Neural cell (in vitro differentiated cells): ENCODE data around the gene APOL4. TPM values are rescaled to one million over a fixed set of nuclear protein-coding genes. Genes with fewer than 3 reads are reported as not detected.

Experiments used
- H2AFZ ChIP-seq: fragments of 200-600, 300-800 bp; sonication (generic), shearing (Covaris generic); 2 replicates; pipeline ENCODE4 v1.6.0; 2014; ENCODE audit warnings: low read depth, mild to moderate bottlenecking, antibody characterized with exemption, low read length, moderate library complexity
- H3F3A ChIP-seq: fragments of 200-600 bp; shearing (Covaris generic); 2 replicates; pipeline ENCODE4 v1.6.1; 2016; ENCODE audit warnings: mild to moderate bottlenecking, moderate library complexity, mixed read lengths, antibody characterized with exemption, low read length; ENCODE audit not compliant: insufficient read depth, poor library complexity, severe bottlenecking
- H3K27ac ChIP-seq: fragments of 200-600, 300-800 bp; sonication (generic), shearing (Covaris generic); 2 replicates; pipeline ENCODE4 v1.5.1; 2014; ENCODE audit warnings: mild to moderate bottlenecking, low read length, moderate library complexity
- H3K27me3 ChIP-seq: fragments of 300-800, 200-600 bp; sonication (generic), shearing (Covaris generic); 2 replicates; pipeline ENCODE4 v1.6.0; 2014; ENCODE audit warnings: mild to moderate bottlenecking, low read depth, low read length, moderate library complexity; ENCODE audit not compliant: insufficient read depth
- H3K36me3 ChIP-seq: fragments of 300-800, 200-600 bp; sonication (generic), shearing (Covaris generic); 2 replicates; pipeline ENCODE4 v1.5.1; 2014; ENCODE audit warnings: mild to moderate bottlenecking, antibody characterized with exemption, low read length, moderate library complexity; ENCODE audit not compliant: insufficient read depth
- H3K4me2 ChIP-seq: fragments of 300-800, 200-600 bp; sonication (generic), shearing (Covaris generic); 2 replicates; pipeline ENCODE4 v1.6.0; 2014; ENCODE audit warnings: mild to moderate bottlenecking, low read length
- H3K4me3 ChIP-seq: fragments of 300-800, 200-600 bp; sonication (generic), shearing (Covaris generic); 2 replicates; pipeline ENCODE4 v1.5.1; 2014; ENCODE audit warnings: mild to moderate bottlenecking, low read length, moderate library complexity
- H3K79me2 ChIP-seq: fragments of 200-600 bp; shearing (Covaris generic); replicated peaks from 2 replicates; pipeline ENCODE4 v1.6.0; 2014; ENCODE audit warnings: mild to moderate bottlenecking, low read length, moderate library complexity; ENCODE audit not compliant: insufficient read depth
- H3K9ac ChIP-seq: fragments of 300-800, 200-600 bp; sonication (generic), shearing (Covaris generic); 2 replicates; pipeline ENCODE4 v1.6.1; 2016; ENCODE audit warnings: mild to moderate bottlenecking, low read length, mixed read lengths
- H3K9me2 ChIP-seq: fragments of 200-600 bp; shearing (Covaris generic); 2 replicates; pipeline ENCODE4 v1.6.1; 2016; ENCODE audit warnings: mild to moderate bottlenecking, low read length, mixed read lengths; ENCODE audit not compliant: insufficient read depth
- H3K9me3 ChIP-seq: fragments of 200-600, 300-800 bp; sonication (generic), shearing (Covaris generic); 2 replicates; pipeline ENCODE4 v1.6.1; 2016; ENCODE audit warnings: mild to moderate bottlenecking, mixed run types, low read length, moderate library complexity, mixed read lengths
- H4K20me1 ChIP-seq: fragments of 200-600 bp; shearing (Covaris generic); 2 replicates; pipeline ENCODE4 v1.6.1; 2016; ENCODE audit warnings: mild to moderate bottlenecking, mixed run types; ENCODE audit not compliant: insufficient read depth
- CTCF ChIP-seq: fragments of 450-650 bp; IDR thresholded peaks from 2 replicates; pipeline ENCODE4 v1.5.1; 2014; ENCODE audit warnings: antibody characterized with exemption, mild to moderate bottlenecking, moderate library complexity; ENCODE audit not compliant: poor library complexity, severe bottlenecking
- EP300 ChIP-seq: fragments of 450-650 bp; conservative IDR thresholded peaks from 2 replicates; pipeline ENCODE4 v1.6.1; 2014; ENCODE audit warnings: antibody characterized with exemption, mild to moderate bottlenecking, moderate library complexity; ENCODE audit not compliant: poor library complexity, severe bottlenecking
- EZH2 ChIP-seq: fragments of 200-600, 300-800 bp; shearing (Covaris generic), sonication (generic); IDR thresholded peaks from 2 replicates; pipeline ENCODE4 v1.6.1; 2014; ENCODE audit warnings: antibody characterized with exemption, low read length, borderline replicate concordance, mild to moderate bottlenecking; ENCODE audit not compliant: insufficient read depth, poor library complexity, severe bottlenecking
- MXI1 ChIP-seq: fragments of 450-650 bp; conservative IDR thresholded peaks from 2 replicates; pipeline ENCODE4 v1.6.1; 2014; ENCODE audit warnings: antibody characterized with exemption, mild to moderate bottlenecking; ENCODE audit not compliant: poor library complexity, severe bottlenecking
- POLR2AphosphoS5 ChIP-seq: IDR thresholded peaks from 2 replicates; pipeline ENCODE4 v1.6.1; 2012
- RAD21 ChIP-seq: fragments of 450-650 bp; conservative IDR thresholded peaks from 2 replicates; pipeline ENCODE4 v1.6.1; 2014; ENCODE audit warnings: antibody characterized with exemption, mild to moderate bottlenecking, moderate library complexity
- REST ChIP-seq: IDR thresholded peaks from 2 replicates; pipeline ENCODE4 v1.6.1; 2012; ENCODE audit warnings: borderline replicate concordance
- SMC3 ChIP-seq: fragments of 450-650 bp; conservative IDR thresholded peaks from 2 replicates; pipeline ENCODE4 v1.6.1; 2014; ENCODE audit warnings: antibody characterized with exemption, mild to moderate bottlenecking, moderate library complexity; ENCODE audit not compliant: poor library complexity
- TAF1 ChIP-seq: IDR thresholded peaks from 2 replicates; pipeline ENCODE4 v1.6.1; 2012; ENCODE audit warnings: low read depth
- polyA plus RNA-seq: library from polyadenylated mRNA; depleted of rRNA; stranded (reverse); fragments of >200 nt; gene quantifications from 2 replicates; pipeline ENCODE4 v1.2.3, GENCODE V29; 2014

The APOL4 gene
- polyA plus RNA-seq, 1 donor from 2014 or later: not detected

DNA sequence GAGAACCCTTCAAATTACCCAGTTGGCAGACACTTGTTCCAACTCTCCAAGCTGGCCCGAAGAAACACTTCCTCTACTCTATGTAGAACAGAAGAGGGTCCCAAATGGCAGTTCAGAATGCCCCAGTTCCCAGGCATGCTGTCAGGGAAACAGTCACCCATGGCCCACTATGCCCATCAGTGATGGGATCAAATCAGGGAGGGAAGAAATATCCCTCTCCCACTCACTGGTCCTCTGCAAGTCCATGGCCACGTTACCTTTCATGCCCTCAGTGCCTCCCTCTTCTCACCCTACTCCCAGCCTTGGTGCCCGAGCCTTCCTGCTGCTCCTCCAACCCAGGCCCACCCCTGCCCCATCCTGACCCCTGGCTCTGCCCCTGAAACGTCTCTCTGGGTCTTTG, 57.7 kb downstream of the APOL4 start:
- Histone ChIP-seq H3K27ac (no peak overlapping the region), H3K79me2 (no peaks in the 10 kb centered on the region), H4K20me1 (no peaks in the 10 kb centered on the region), H3K9me2 (no peaks in the 10 kb centered on the region), H3K4me3 (no peak overlapping the region), H3K4me2 (no peak overlapping the region), H3K9ac (no peak overlapping the region), H3K27me3 (no peaks in the 10 kb centered on the region), H3K36me3 (no peaks in the 10 kb centered on the region), H3K9me3 (no peaks in the 10 kb centered on the region), H3F3A (no peaks in the 10 kb centered on the region), H2AFZ (no peak overlapping the region)
- TF ChIP-seq MXI1 (no peak), POLR2AphosphoS5 (no peak), RAD21 (no peak), CTCF (no peak), REST (no peak), EZH2 (no peak), TAF1 (no peak), SMC3 (no peak), EP300 (no peak)

DNA sequence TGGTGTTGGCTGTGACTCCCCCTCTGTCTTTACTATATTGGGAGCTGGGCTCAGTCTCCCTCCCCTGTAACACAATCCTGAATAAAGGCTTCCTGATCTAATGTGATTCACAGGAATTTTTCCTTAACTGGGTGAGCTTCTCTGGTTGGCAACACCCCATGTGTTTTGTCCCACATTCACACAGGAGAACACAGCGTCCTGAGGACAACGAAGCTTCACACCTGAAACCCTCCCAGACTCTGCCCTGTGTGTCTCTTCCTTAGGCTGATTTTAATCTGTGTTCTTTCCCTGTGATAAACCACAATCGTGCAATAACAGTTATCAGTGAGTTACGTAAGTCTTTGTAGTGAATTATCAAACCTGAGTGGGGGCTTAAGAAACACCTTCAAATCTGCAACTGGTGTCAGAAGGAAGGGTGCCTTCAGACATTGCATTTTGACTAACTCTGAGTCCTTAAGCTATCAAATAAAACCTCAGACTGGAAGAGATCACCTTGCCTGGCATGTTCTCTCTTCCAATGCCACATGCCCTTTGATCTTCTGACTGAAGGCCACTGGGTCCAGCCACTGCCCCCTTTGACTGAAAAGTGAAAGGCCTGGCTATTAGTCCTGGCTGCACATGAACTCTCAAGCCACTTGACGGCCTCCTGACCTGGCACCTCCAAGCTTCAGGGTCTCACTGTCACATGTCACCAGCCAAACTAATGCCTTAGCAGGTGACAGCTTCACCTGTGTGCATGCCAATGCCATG, 58.4 kb downstream of the APOL4 start:
- Histone ChIP-seq H2AFZ (no peak overlapping the region), H4K20me1 (no peaks in the 10 kb centered on the region), H3K27ac (no peak overlapping the region), H3F3A (no peaks in the 10 kb centered on the region), H3K79me2 (no peaks in the 10 kb centered on the region), H3K9me3 (no peaks in the 10 kb centered on the region), H3K9ac (no peak overlapping the region), H3K27me3 (no peaks in the 10 kb centered on the region), H3K9me2 (no peaks in the 10 kb centered on the region), H3K36me3 (no peaks in the 10 kb centered on the region), H3K4me2 (no peak overlapping the region), H3K4me3 (no peak overlapping the region)
- no peak for TF ChIP-seq TAF1
- no peak for TF ChIP-seq REST
- TF ChIP-seq EZH2: no peak
- no peak for TF ChIP-seq CTCF
- TF ChIP-seq SMC3: no peak
- no peak for TF ChIP-seq MXI1
